ENCODE results near the gene RLBP1. TPM values are rescaled to one million over a fixed set of nuclear protein-coding genes. Genes with fewer than 3 reads are reported as not detected.
A peak's percentile ranks its signal among the peaks of the same experiment; 100 is the strongest.
"Not testable (repeated sequence)": the region's sequence is repeated elsewhere in the genome, so short reads cannot be mapped to it uniquely, and the experiment has no call there.

RLBP1 gene
- total RNA-seq, 4 donors from 2014 or later: not detected

GRCh38 chr15:89243691-89244573, 22.6 kb upstream of the RLBP1 start, which contains the start of gene FANCI:
FANCI (plus strand) TSS chr15:89243979; CDS start chr15:89247648, 3,669 bp downstream.
- H3K4me3 ChIP-seq: peak within 1 kb of the TSS; percentile 46 to 68
- no peaks in the 10 kb centered on the region for H3K27me3 ChIP-seq
- peaks cover 6% of the 10 kb centered on the region in 2 donors for H3K4me1 ChIP-seq
- H3K27ac ChIP-seq: peak within 1 kb of the TSS; percentile 72 to 76
- TF ChIP-seq POLR2A (IDR thresholded peaks at IDR 0.05) (peak in 1 of 2 donors; percentile 62), CTCF (IDR thresholded peaks at IDR 0.05) (peak; percentile 48 to 71 (median 62))
- intact Hi-C loops (cut with DNase I; ENCODE audit: low total_unique reads): no loop called here
- H3K36me3 ChIP-seq: no peaks in the 10 kb centered on the region
- H3K9me3 ChIP-seq: no peaks in the 10 kb centered on the region
- DNase-seq: peak; percentile 94 to 95

DNA sequence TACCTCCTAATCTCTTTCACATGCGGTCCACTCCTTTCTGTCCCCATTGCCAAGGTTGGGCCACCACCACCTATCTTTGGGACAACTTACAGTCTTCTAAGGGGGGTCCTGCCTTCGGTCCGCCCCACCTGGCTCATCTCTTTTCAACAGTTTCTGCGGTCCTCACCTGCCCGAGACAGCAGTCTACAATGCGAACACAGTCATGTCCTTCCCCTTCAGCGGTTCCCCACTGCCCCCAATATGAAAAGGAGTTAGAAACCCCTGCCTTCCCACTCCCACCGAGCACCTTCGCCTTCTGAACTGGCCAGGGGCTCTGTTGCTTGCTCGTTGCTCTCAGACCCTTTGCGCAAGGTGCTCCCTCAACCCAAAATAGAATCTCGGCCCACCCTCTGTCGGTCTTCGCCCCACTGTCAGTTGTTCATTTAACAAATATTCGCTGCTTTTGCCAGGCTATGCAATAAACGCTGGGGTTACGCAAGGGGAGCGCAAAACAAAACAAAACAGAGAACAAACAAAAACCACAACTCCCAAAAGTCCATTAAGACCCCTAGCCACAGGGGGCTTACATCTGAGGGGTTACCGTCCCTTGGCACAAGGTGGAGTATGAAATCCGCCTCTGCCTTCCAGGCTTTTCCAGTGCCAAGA, 21.8 kb upstream of the RLBP1 start:
- TF ChIP-seq CTCF (IDR thresholded peaks at IDR 0.05) (no peak), POLR2A (IDR thresholded peaks at IDR 0.05) (no peak)
- intact Hi-C loops (cut with DNase I; ENCODE audit: low total_unique reads): no loop called here
- H3K27ac ChIP-seq: peak overlapping the region; percentile 72 to 76
- H3K36me3 ChIP-seq: no peaks in the 10 kb centered on the region
- no peaks in the 10 kb centered on the region for H3K27me3 ChIP-seq
- DNase-seq: peak; percentile 43 to 64
- H3K9me3 ChIP-seq: no peaks in the 10 kb centered on the region
- peak overlapping the region; percentile 46 to 68 for H3K4me3 ChIP-seq
- H3K4me1 ChIP-seq: peaks cover 6% of the 10 kb centered on the region in 2 donors

DNA sequence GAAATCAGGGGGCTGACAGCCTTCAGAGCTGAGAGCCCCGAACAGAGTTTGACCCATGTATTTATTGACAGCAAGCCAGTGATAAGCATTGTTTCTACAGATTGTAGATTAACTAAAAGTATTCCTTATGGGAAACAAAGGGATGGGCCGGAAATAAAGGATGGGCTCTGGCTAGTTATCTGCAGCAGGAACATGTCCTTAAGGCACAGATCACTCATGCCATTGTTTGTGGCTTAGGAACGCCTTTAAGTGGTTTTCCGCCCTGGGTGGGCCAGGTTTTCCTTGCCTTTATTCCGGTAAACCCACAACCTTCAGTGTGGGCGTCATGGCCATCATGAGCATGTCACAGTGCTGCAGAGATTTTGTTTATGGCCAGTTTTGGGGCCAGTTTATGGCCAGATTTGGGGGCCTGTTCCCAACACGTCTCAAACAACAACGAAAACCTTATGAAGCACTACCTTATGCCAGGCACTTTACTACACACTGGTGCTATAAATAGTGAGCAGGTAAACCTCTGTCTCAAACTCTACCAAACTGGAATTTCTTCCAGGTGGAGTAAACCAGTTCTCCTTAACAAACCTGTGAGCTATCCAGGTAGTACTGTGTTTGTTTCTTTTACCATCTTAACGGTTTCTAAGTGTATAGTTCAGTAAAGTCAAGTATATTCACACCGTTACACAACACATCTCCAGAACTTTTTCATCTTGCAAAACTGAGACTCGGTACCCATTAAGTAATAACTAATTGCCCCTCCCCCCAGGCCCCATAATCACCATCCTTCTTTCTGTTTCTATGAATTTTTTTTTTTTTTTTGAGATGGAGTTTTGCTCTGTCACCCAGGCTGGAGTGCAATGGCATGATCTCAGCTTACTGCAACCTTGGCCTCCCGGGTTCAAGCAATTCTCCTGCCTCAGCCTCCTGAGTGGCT, 18.8 kb upstream of the RLBP1 start:
- intact Hi-C loops (cut with DNase I; ENCODE audit: low total_unique reads); H3K27ac ChIP-seq; H3K4me1 ChIP-seq; H3K9me3 ChIP-seq; H3K4me3 ChIP-seq; H3K36me3 ChIP-seq; H3K27me3 ChIP-seq; DNase-seq: not testable (repeated sequence)

GRCh38 chr15:89231832-89232231, 10.5 kb upstream of the RLBP1 start:
- intact Hi-C loops (cut with DNase I; ENCODE audit: low total_unique reads): no loop called here
- H3K27ac ChIP-seq: no peak overlapping the region
- no peaks in the 10 kb centered on the region for H3K4me1 ChIP-seq
- no peaks in the 10 kb centered on the region for H3K36me3 ChIP-seq
- H3K9me3 ChIP-seq: no peaks in the 10 kb centered on the region
- H3K4me3 ChIP-seq: no peak overlapping the region
- no peaks in the 10 kb centered on the region for H3K27me3 ChIP-seq
- TF ChIP-seq POLR2A (IDR thresholded peaks at IDR 0.05): no peak
- no peak for TF ChIP-seq CTCF (IDR thresholded peaks at IDR 0.05)
- DNase-seq: no peak

DNA sequence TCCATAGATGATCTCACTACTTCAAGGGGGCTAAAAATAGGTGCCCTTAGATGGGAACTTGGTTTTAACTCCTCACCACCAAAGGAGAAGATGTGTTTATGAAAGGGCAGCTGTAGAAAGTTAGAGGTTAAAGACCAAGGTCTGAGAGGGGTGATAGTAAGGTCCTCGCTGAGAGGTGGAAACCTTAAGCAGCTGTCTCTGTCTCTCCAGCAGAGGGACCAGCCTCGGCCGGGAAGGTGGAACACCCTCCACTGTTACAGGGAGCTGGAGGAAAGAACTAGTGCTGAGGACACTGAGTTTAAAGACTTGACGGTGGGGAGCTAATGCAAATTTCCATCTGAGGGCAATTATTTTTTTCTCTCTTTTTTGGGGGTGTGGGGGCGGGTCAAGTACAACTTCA, 8.9 kb upstream of the RLBP1 start:
- H3K4me1 ChIP-seq: no peaks in the 10 kb centered on the region
- no peak overlapping the region for H3K27ac ChIP-seq
- DNase-seq: no peak
- TF ChIP-seq CTCF (IDR thresholded peaks at IDR 0.05) (no peak), POLR2A (IDR thresholded peaks at IDR 0.05) (no peak)
- H3K27me3 ChIP-seq: no peaks in the 10 kb centered on the region
- intact Hi-C loops (cut with DNase I; ENCODE audit: low total_unique reads): no loop called here
- H3K36me3 ChIP-seq: no peaks in the 10 kb centered on the region
- H3K4me3 ChIP-seq: no peak overlapping the region
- no peaks in the 10 kb centered on the region for H3K9me3 ChIP-seq
